Inflammatory macrophage treated with lipopolysaccharide for 4 hours (primary cell): Measurements from ENCODE around the gene SMC4.
A peak's percentile ranks its signal among the peaks of the same experiment; 100 is the strongest.

ENCODE experiments used
- DNase-seq: peaks from one replicate; pipeline ENCODE4 v3.0.0-alpha.2; 2020

The SMC4 gene

GRCh38 chr3:160395297-160395696 is 4.2 kb upstream of the SMC4 start:
- DNase-seq = no peak

GRCh38 chr3:160398820-160399124 is 678 bp upstream of the SMC4 start:
- no peak for DNase-seq

DNA sequence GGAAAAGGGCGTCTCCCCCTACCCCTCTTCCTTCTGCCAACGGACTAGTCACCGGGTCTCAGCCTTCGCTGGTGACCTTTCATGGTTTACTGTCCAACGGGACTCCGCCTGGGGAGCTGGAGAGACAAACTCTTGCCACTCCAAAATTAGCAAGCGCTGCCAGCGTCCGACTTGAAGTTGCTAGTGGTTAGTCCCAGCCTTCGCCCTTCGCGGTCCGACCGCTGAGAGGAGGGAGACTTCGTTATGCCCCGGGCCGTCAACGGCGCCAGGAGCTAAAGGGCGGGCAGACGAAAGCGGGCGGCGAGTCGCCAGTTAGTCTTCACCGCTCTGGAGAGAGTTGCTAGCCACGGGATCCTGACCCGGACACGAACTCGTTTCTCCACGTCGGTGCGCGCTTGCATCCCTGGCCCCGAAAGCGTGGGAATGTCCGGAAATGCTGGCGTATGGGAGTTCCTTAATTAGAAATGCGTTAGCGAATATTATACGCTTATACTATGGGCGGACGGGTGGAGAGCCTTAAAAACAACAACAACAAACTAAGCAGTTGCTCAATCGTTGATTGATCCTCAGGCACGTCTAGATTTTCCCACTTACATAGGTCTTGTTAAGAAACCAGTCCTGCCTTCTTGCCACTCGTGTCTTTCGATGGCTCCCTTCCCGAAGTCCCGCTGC is 716 bp downstream of the SMC4 start:
- DNase-seq = peak; percentile 78

DNA sequence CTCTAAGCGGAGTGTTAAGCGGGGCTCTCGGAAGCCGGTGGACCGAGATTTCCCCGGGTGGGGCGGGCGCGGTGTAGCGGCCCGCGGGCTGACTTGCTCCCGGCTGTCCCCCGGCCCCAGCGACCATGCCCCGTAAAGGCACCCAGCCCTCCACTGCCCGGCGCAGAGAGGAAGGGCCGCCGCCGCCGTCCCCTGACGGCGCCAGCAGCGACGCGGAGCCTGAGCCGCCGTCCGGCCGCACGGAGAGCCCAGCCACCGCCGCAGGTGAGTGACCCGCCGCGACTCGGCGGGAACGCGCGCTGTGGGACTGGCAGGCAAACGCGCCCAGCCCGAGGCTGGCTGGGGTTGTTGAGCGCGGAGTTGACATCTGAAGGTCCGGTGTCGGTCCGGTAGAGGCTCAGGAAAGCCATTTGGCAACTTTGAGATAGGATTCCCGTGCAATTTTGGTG is 1.3 kb downstream of the SMC4 start:
- DNase-seq = peak; percentile 35

- DNase-seq = peak; percentile 72
Observed at GRCh38 chr3:160401291-160402095, 2.0 kb downstream of the SMC4 start.

DNA sequence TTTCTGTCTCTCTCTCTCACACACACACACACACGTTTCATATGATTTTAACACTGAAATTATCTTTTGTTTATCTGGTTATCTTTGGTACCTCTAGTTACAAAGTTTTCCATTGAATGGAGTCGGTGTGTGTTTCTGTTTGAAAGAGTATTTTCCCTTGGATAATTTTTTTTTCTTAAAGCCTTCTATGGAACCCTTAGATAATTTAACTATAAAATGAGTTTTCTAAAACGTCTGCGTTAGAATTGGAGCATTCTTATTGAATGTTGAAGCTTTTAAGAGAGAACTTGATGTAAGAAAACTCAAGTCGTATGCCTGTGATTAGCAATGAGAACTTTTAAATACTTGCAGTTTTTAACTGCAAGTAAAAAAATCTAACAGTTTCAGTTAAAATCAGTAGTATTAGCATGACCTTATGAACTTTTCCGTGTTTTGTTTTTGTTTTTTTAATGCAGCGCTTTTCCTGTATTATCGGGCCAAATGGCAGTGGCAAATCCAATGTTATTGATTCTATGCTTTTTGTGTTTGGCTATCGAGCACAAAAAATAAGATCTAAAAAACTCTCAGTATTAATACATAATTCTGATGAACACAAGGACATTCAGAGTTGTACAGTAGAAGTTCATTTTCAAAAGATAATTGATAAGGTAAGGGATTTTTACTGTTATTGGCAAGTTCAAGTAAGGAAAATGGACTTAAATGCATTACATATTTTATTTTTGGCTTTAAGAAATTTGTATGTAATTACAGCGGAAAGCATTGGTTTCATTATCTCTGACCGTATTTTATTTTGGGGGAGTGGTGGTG is 3.0 kb downstream of the SMC4 start:
- DNase-seq = no peak

DNA sequence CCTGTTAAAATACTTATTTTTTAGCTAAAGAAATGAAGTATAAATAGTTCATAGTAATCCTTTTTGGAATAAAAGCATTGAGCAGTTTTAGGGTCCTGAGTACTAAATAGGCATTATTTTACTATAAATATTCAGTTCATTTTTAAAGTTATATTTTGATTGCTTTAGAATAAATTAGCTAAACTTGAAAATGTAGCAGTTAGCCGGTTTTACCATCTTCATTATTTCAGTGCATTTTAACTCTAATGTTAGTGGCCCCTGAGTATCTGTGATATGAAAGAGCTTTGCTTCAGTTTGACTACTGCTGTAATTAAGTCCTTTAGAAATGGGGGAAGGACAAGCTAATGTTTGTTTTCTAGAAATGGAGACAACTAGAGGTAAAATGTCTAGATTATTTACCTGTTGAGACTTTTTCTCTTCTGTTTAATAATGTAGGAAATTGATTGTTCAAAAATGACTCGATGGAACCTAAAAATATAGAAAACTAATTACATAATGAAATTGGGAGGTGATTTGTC is 3.6 kb downstream of the SMC4 start:
- no peak for DNase-seq

DNA sequence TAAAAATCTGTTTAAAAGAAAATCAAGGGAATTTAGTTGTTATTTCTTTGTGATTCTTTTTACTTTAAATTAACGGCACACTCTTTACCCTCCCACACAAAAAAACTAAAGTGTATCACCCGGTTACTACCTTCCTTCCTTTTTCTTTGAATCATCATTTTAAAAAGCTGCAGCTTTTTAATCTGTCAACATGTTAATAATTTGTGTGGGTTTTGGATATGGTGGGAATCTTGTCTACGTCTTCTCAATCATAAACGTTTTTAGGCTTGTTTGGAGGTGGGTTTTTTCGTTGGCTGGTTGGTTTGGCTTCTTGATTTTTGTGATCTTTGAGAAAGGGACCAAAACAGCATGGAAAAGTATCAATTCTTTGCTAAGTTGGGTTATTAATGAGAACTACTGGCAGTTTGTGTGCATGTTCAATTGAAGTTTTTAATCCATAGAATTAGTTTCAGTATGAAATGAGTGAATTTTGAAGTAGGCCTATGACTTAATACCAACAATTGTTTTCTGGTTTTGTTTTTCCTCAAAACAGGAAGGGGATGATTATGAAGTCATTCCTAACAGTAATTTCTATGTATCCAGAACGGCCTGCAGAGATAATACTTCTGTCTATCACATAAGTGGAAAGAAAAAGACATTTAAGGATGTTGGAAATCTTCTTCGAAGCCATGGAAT is 4.5 kb downstream of the SMC4 start:
- peak; percentile 67 for DNase-seq

GRCh38 chr3:160409812-160410610 is 10.6 kb downstream of the SMC4 start:
- DNase-seq = no peak

GRCh38 chr3:160412477-160412876 is 13.0 kb downstream of the SMC4 start:
- no peak for DNase-seq

DNA sequence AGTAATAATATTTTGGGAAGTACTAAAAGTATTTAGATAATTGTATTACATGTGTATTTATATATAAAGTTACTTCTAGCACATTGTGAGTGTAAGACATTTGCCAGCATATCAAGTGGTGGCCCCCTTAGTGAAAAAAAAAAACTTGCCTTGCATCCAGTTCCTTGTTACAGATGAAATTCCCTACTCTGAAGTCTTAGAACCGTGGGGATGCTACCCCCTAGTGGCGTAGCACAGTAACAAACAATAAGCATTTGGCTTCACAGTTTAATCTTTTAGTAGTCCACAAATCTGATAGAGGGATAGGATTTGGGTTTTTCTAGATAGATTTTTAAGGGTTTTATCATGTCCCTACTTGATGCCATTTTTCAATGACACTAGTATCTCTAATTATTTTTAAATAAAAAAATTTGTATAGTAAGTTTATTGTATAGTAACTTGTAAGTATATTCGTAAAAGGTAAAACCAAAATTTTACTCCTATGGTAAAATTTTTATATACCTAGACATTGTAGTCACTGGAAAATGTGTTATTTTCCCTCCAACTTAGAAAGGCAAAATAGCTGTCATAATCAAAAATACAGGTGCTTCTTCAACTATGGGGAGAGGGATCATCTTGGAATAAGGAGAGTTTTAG is 14.3 kb downstream of the SMC4 start:
- peak; percentile 70 for DNase-seq

- DNase-seq = no peak
Observed at GRCh38 chr3:160417311-160417710, 17.9 kb downstream of the SMC4 start.

- DNase-seq = no peak
Observed at GRCh38 chr3:160427832-160428424, 28.5 kb downstream of the SMC4 start.

DNA sequence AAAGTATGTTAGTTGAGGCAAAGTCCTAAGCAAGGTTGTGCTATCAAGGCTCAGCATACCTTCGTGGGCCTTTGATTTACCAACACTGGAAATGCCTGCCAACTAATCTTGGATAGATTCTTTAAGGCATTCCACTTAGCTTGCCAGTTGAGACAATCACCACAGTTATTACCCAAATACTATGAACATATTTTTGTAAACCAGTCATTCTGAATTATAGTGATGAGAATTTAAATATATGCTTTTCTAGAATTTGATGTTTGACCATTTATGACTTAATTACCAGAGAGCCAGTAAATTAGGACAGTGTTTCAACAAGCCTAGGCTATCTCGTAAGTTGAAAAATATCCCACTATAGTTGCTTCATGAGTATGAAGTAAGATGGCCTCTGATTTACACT is 34.6 kb downstream of the SMC4 start:
- DNase-seq = no peak

- no peak for DNase-seq
Observed at GRCh38 chr3:160435095-160435494, 35.6 kb downstream of the SMC4 start.

GRCh38 chr3:160435747-160436146 is 36.3 kb downstream of the SMC4 start:
- DNase-seq = no peak

GRCh38 chr3:160437083-160437455 is 37.6 kb downstream of the SMC4 start:
- no peak for DNase-seq

DNA sequence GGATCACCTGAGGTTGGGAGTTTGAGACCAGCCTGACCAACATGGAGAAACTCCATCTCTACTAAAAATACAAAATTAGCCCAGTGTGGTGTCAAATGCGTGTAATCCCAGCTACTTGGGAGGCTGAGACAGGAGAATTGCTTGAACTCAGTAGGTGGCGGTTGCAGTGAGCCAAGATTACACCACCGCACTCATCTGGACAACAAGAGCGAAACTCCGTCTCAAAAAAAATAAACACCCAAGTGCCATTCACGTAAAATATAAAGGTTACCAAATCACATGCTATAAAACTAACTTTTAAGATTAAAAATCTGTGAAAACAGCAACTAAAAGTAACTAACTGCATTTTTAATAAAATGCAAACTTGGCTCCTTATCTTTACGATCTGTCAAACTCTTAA is 41.2 kb downstream of the SMC4 start:
- no peak for DNase-seq

DNA sequence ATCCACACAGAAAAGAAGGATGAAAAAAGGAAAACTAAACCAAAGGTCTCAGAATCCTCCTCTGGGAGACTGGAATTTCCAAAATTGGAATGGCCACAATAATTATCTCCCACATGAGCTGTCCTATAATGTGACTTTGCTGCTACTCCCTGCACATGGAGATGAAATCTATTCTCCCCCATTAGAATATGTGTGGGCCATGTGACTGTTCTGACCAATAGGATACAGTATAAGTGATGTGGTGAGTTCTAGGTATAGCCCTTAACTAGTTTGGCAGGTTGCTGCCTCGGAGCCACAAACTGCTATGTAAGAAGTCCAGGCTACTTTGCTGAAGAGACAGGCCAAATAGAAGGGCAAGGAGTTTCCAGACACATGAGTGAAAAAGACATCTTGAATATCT is 45.0 kb downstream of the SMC4 start:
- no peak for DNase-seq

DNA sequence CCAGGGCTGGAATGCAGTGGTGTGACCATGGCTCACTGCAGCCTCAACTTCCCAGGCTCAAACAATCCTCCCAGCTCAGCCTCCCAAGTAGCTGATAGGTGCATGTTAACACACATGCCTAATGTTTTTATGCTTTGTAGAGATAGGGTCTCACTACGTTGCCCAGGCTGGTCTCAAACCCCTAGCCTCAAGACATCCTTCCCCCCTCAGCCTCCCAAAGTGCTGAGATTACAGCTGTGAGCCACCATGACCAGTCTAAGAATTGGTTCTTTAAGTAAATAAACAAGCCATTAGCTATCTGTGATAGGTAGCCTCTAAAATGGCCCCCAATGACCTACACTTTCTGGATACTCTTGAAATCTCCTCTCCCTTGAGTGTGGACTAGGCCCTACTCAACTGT is 46.4 kb downstream of the SMC4 start:
- no peak for DNase-seq

DNA sequence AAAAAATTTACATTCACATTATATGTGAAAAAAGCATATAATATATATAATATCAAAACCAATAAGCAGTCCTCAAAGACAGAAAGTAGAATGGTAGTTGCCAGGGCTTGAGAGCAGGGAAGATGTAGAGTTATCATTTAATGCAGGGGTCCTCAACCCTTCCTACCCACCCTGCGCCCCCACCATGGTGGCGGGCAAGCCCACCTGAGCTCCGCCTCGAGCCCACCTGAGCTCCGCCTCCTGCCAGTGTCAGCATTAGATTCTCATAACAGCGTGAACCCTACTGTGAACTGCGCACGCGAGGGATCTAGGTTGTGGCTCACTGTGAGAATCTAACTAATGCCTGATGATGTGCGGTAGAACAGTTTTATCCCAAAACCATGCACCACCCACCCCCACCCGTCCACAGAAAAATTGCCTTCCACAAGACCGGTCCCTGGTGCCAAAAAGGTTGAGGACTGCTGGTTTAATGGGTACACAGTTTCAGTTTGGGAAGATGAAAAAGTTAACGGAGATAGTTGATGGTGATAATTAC is 47.1 kb downstream of the SMC4 start:
- no peak for DNase-seq
